ENCODE measurements around the gene PIP5K1A.
A peak's percentile ranks its signal among the peaks of the same experiment; 100 is the strongest.

- TF ChIP-seq POLR2A (IDR thresholded peaks at IDR 0.05), result peak; percentile 70 to 79
- TF ChIP-seq, protein P1, sequence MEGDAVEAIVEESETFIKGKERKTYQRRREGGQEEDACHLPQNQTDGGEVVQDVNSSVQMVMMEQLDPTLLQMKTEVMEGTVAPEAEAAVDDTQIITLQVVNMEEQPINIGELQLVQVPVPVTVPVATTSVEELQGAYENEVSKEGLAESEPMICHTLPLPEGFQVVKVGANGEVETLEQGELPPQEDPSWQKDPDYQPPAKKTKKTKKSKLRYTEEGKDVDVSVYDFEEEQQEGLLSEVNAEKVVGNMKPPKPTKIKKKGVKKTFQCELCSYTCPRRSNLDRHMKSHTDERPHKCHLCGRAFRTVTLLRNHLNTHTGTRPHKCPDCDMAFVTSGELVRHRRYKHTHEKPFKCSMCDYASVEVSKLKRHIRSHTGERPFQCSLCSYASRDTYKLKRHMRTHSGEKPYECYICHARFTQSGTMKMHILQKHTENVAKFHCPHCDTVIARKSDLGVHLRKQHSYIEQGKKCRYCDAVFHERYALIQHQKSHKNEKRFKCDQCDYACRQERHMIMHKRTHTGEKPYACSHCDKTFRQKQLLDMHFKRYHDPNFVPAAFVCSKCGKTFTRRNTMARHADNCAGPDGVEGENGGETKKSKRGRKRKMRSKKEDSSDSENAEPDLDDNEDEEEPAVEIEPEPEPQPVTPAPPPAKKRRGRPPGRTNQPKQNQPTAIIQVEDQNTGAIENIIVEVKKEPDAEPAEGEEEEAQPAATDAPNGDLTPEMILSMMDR (IDR thresholded peaks at IDR 0.05), result peak; percentile 32 to 66 (median 44)
These were observed 83.0 kb downstream of the PIP5K1A start for GRCh38 chr1:151281225-151281968.

Data from adrenal gland (tissue), 5 donors.